D341Med (cell line): ENCODE data around the gene SNX19.
"Not testable (repeated sequence)": the region's sequence is repeated elsewhere in the genome, so short reads cannot be mapped to it uniquely, and the experiment has no call there.

ENCODE experiments used
- DNase-seq: peaks from one replicate; pipeline ENCODE4 v3.0.0; 2012; ENCODE audit warnings: low spot score

The SNX19 gene

GRCh38 chr11:130916238-130916855 lies at the start of gene SNX19:
TSS of gene SNX19 (minus strand) at chr11:130916479. CDS start at chr11:130915939, 540 bp downstream.
- DNase-seq = peak; percentile 97

GRCh38 chr11:130964058-130964792 lies 47.9 kb upstream of the SNX19 start:
- DNase-seq = no peak

GRCh38 chr11:130947889-130948288 lies 31.6 kb upstream of the SNX19 start:
- no peak for DNase-seq

- DNase-seq = no peak
Measured at GRCh38 chr11:130947481-130947880, 31.2 kb upstream of the SNX19 start.

- no peak for DNase-seq
Measured at GRCh38 chr11:130947058-130947457, 30.8 kb upstream of the SNX19 start.

GRCh38 chr11:130945896-130946295 lies 29.6 kb upstream of the SNX19 start:
- no peak for DNase-seq

GRCh38 chr11:130940706-130941105 lies 24.4 kb upstream of the SNX19 start:
- DNase-seq = no peak

GRCh38 chr11:130937051-130937450 lies 20.8 kb upstream of the SNX19 start:
- no peak for DNase-seq

- DNase-seq = no peak
Measured at GRCh38 chr11:130932086-130932712, 15.9 kb upstream of the SNX19 start.

- no peak for DNase-seq
Measured at GRCh38 chr11:130924750-130925149, 8.5 kb upstream of the SNX19 start.

- DNase-seq = not testable (repeated sequence)
Measured at GRCh38 chr11:130920612-130921011, 4.3 kb upstream of the SNX19 start.

GRCh38 chr11:130918081-130918480 lies 1.8 kb upstream of the SNX19 start:
- DNase-seq = no peak

- no peak for DNase-seq
Measured at GRCh38 chr11:130916910-130917309, 631 bp upstream of the SNX19 start.

- no peak for DNase-seq
Measured at GRCh38 chr11:130915603-130916237, 559 bp downstream of the SNX19 start.

- no peak for DNase-seq
Measured at GRCh38 chr11:130913268-130913667, 3.0 kb downstream of the SNX19 start.

GRCh38 chr11:130912552-130912951 lies 3.7 kb downstream of the SNX19 start:
- DNase-seq = no peak

- DNase-seq = no peak
Measured at GRCh38 chr11:130911306-130911705, 5.0 kb downstream of the SNX19 start.

GRCh38 chr11:130909650-130910049 lies 6.6 kb downstream of the SNX19 start:
- no peak for DNase-seq

- no peak for DNase-seq
Measured at GRCh38 chr11:130908770-130909625, 7.3 kb downstream of the SNX19 start.

- no peak for DNase-seq
Measured at GRCh38 chr11:130908061-130908460, 8.2 kb downstream of the SNX19 start.

GRCh38 chr11:130907229-130907628 lies 9.1 kb downstream of the SNX19 start:
- no peak for DNase-seq

GRCh38 chr11:130906616-130907015 lies 9.7 kb downstream of the SNX19 start:
- no peak for DNase-seq
